CD4-positive, alpha-beta T cell treated with Interleukin-21 for 1 hour (primary cell): Measurements from ENCODE around the gene ADCY9.

Experiments
- DNase-seq: peaks from one replicate; pipeline ENCODE4 v3.0.0-alpha.2; 2020

The ADCY9 gene

GRCh38 chr16:4120176-4120575 lies 3.9 kb upstream of the ADCY9 start:
- DNase-seq, result no peak

- DNase-seq, result no peak
Observed at GRCh38 chr16:4117250-4117578, 972 bp upstream of the ADCY9 start.

GRCh38 chr16:4115949-4116318 lies 308 bp downstream of the ADCY9 start:
- DNase-seq, result no peak

GRCh38 chr16:4115209-4115948 lies 863 bp downstream of the ADCY9 start:
- peak; percentile 38 for DNase-seq

- no peak for DNase-seq
Observed at GRCh38 chr16:4114257-4115208, 1.7 kb downstream of the ADCY9 start.

- DNase-seq, result no peak
Observed at GRCh38 chr16:4113358-4114256, 2.6 kb downstream of the ADCY9 start.

GRCh38 chr16:4111748-4112696 lies 4.2 kb downstream of the ADCY9 start:
- DNase-seq, result no peak

GRCh38 chr16:4110680-4111079 lies 5.6 kb downstream of the ADCY9 start:
- DNase-seq, result no peak

- no peak for DNase-seq
Observed at GRCh38 chr16:4110065-4110464, 6.2 kb downstream of the ADCY9 start.

- no peak for DNase-seq
Observed at GRCh38 chr16:4109250-4109736, 6.9 kb downstream of the ADCY9 start.

GRCh38 chr16:4106516-4106915 lies 9.7 kb downstream of the ADCY9 start:
- no peak for DNase-seq

- no peak for DNase-seq
Observed at GRCh38 chr16:4105848-4106247, 10.4 kb downstream of the ADCY9 start.

- no peak for DNase-seq
Observed at GRCh38 chr16:4103745-4104144, 12.5 kb downstream of the ADCY9 start.

- DNase-seq, result no peak
Observed at GRCh38 chr16:4101421-4102219, 14.6 kb downstream of the ADCY9 start.

GRCh38 chr16:4098501-4098900 lies 17.7 kb downstream of the ADCY9 start:
- DNase-seq, result no peak

GRCh38 chr16:4097826-4098240 lies 18.4 kb downstream of the ADCY9 start:
- DNase-seq, result no peak

GRCh38 chr16:4096509-4096908 lies 19.7 kb downstream of the ADCY9 start:
- no peak for DNase-seq

- DNase-seq, result no peak
Observed at GRCh38 chr16:4094127-4094773, 22.0 kb downstream of the ADCY9 start.

GRCh38 chr16:4093495-4094126 lies 22.6 kb downstream of the ADCY9 start:
- DNase-seq, result no peak
